ENCODE results near the gene CD200. TPM values are rescaled to one million over a fixed set of nuclear protein-coding genes. Genes with fewer than 3 reads are reported as not detected.

Gene CD200
- total and polyA plus RNA-seq, 9 of the 15 experiments (the other 6 are each of a cell fraction or from before 2014, with no cell fraction given) = 0.13 TPM; not detected in 8

GRCh38 chr3:112376992-112377391 is 44.0 kb downstream of the CD200 start:
- no peak for ATAC-seq
- no peak overlapping the region for H2AFZ ChIP-seq (ENCODE audit: low read depth, low read length)
- no peaks in the 10 kb centered on the region for H3K27me3 ChIP-seq (ENCODE audit: control insufficient read depth in 2 of 2, insufficient read depth in 2 of 2, low read length in 2 of 2)
- no peaks in the 10 kb centered on the region for H3K9me1 ChIP-seq (ENCODE audit: control insufficient read depth, insufficient read depth, low read length)
- H4K20me1 ChIP-seq (replicated peaks; ENCODE audit: control insufficient read depth, insufficient read depth, low read length) = no peaks in the 10 kb centered on the region
- no peaks in the 10 kb centered on the region for H3K79me2 ChIP-seq (ENCODE audit: control insufficient read depth, insufficient read depth, low read length)
- TF ChIP-seq NCOA4 (IDR thresholded peaks at IDR 0.05; ENCODE audit: partially characterized antibody) = no peak
- TF ChIP-seq CEBPB (tag; IDR thresholded peaks at IDR 0.05) = 0 out of 2 replicates have a peak, but pooled peaks have one; percentile 13
- no peaks in the 10 kb centered on the region for H3K4me1 ChIP-seq (replicated peaks in 1 of 2; ENCODE audit: control insufficient read depth in 2 of 2, insufficient read depth in 2 of 2, low read length in 2 of 2)
- ChIA-PET POLR2A (no interaction called here), CTCF (ENCODE audit: low intra/inter-chr PET ratio) (no interaction called here)
- BruUV-seq (replicated peaks) = no TSS peak
- FAIRE-seq = no peak
- no peak overlapping the region for H3K4me3 ChIP-seq
- no peak for DNase-seq (ENCODE audit: extremely low read depth in 1 of 4, low spot score in 3 of 4)
- no peaks in the 10 kb centered on the region for H3K9me3 ChIP-seq (replicated peaks; ENCODE audit: control insufficient read depth, insufficient read depth, low read depth, low read length)
- no peak overlapping the region for H3K4me2 ChIP-seq (ENCODE audit: insufficient read depth, low read length)
- H3K9ac ChIP-seq (ENCODE audit: insufficient read depth in 1 of 2, low read depth in 2 of 2, low read length in 2 of 2) = no peak overlapping the region
- intact Hi-C loops (cut with micrococcal nuclease) (no loop called here), in situ Hi-C loops (cut with MboI) (no loop called here)
- H3K36me3 ChIP-seq (ENCODE audit: control insufficient read depth, insufficient read depth, low read length) = no peaks in the 10 kb centered on the region
- H3K27ac ChIP-seq (ENCODE audit: extremely low read depth, low read depth, low read length) = no peak overlapping the region
- WGBS (ENCODE audit: insufficient coverage, low coverage, missing lambda C conversion rate) = 8% methylated on average over 1 of the region's 1 CpG

- POLR2A ChIA-PET = no interaction called here
- no peaks in the 10 kb centered on the region for H3K9me3 ChIP-seq (replicated peaks; ENCODE audit: control insufficient read depth, insufficient read depth, low read depth, low read length)
- BruUV-seq (replicated peaks) = no TSS peak
- DNase-seq (ENCODE audit: extremely low read depth in 1 of 4, low spot score in 3 of 4) = no peak
- no peak overlapping the region for H3K27ac ChIP-seq (ENCODE audit: extremely low read depth, low read depth, low read length)
- H2AFZ ChIP-seq (ENCODE audit: low read depth, low read length) = no peak overlapping the region
- no peaks in the 10 kb centered on the region for H3K36me3 ChIP-seq (ENCODE audit: control insufficient read depth, insufficient read depth, low read length)
- H3K9me1 ChIP-seq (ENCODE audit: control insufficient read depth, insufficient read depth, low read length) = no peaks in the 10 kb centered on the region
- CTCF ChIA-PET (ENCODE audit: low intra/inter-chr PET ratio) = no interaction called here
- in situ Hi-C loops (cut with MboI) (no loop called here), intact Hi-C loops (cut with micrococcal nuclease) (no loop called here)
- H3K27me3 ChIP-seq (ENCODE audit: control insufficient read depth in 2 of 2, insufficient read depth in 2 of 2, low read length in 2 of 2) = no peaks in the 10 kb centered on the region
- H3K4me1 ChIP-seq (replicated peaks in 1 of 2; ENCODE audit: control insufficient read depth in 2 of 2, insufficient read depth in 2 of 2, low read length in 2 of 2) = no peaks in the 10 kb centered on the region
- no peaks in the 10 kb centered on the region for H4K20me1 ChIP-seq (replicated peaks; ENCODE audit: control insufficient read depth, insufficient read depth, low read length)
- ATAC-seq = no peak
- H3K4me3 ChIP-seq = no peak overlapping the region
- no peaks in the 10 kb centered on the region for H3K79me2 ChIP-seq (ENCODE audit: control insufficient read depth, insufficient read depth, low read length)
- no peak overlapping the region for H3K9ac ChIP-seq (ENCODE audit: insufficient read depth in 1 of 2, low read depth in 2 of 2, low read length in 2 of 2)
- FAIRE-seq = no peak
- no peak overlapping the region for H3K4me2 ChIP-seq (ENCODE audit: insufficient read depth, low read length)
- 3% methylated on average over 4 of the region's 4 CpGs for WGBS (ENCODE audit: insufficient coverage, low coverage, missing lambda C conversion rate)
- TF ChIP-seq HDAC3 (IDR thresholded peaks at IDR 0.05; ENCODE audit: borderline replicate concordance, partially characterized antibody) (no peak), CEBPG (CRISPR knock-in tag; IDR thresholded peaks at IDR 0.05) (no peak), CEBPG (tag; conservative IDR thresholded peaks at IDR 0.05 in 1 of 2, IDR thresholded peaks at IDR 0.05 in 1 of 2) (no peak), NUFIP1 (IDR thresholded peaks at IDR 0.05; ENCODE audit: partially characterized antibody) (no peak)
Measured at GRCh38 chr3:112377568-112378071, 44.7 kb downstream of the CD200 start.

Data from K562 (cell line).